H1 (cell line): ENCODE measurements around the gene GRIP1. TPM values are rescaled to one million over a fixed set of nuclear protein-coding genes. Genes with fewer than 3 reads are reported as not detected.

Experiments used
- CTCF ChIA-PET: fragments of 300-600 bp; sonication (Branson Sonifier 250); formaldehyde crosslinking; loops from one replicate; lab custom pipeline; 2021; ENCODE audit not compliant: partially characterized antibody; lab: Charles Lee
- POLR2A ChIA-PET: fragments of 300-600 bp; sonication (Branson Sonifier 250); formaldehyde crosslinking; loops from one replicate; lab custom pipeline; 2021; ENCODE audit warnings: inconsistent platforms; ENCODE audit not compliant: partially characterized antibody; lab: Charles Lee
- DNase-seq, 2 experiments: peaks; one replicate each; pipeline versions ENCODE4 v3.0.0 to v3.0.0-alpha.2; 2010 to 2022; ENCODE audit warnings: low spot score in 2 of 2, low read depth in 1 of 2, mixed read lengths in 1 of 2
- FAIRE-seq: peaks from 2 replicates; lab custom pipeline; 2011; peaks lifted over from hg19 to GRCh38; lab: Jason Lieb, UNC
- H2AFZ ChIP-seq: 2 replicates; pipeline ENCODE4 v1.8.1; 2012; ENCODE audit warnings: low read length, inconsistent platforms
- H2AK5ac ChIP-seq: 2 replicates; pipeline ENCODE4 v1.6.1; 2013; ENCODE audit warnings: low read depth, low read length
- H2BK120ac ChIP-seq: replicated peaks from 2 replicates; pipeline ENCODE3; 2013; ENCODE audit warnings: low read depth, low read length, inconsistent platforms
- H2BK12ac ChIP-seq: 2 replicates; pipeline ENCODE4 v1.6.1; 2013; ENCODE audit warnings: low read depth, low read length
- H2BK15ac ChIP-seq: 2 replicates; pipeline ENCODE4 v1.6.1; 2013; ENCODE audit warnings: low read length
- H2BK20ac ChIP-seq: 2 replicates; pipeline ENCODE4 v1.6.1; 2013; ENCODE audit warnings: low read length
- H2BK5ac ChIP-seq: 2 replicates; pipeline ENCODE4 v1.6.1; 2013; ENCODE audit warnings: low read depth, low read length
- H3K14ac ChIP-seq: 2 replicates; pipeline ENCODE4 v1.6.1; 2013; ENCODE audit warnings: inconsistent platforms; ENCODE audit not compliant: insufficient read length
- H3K18ac ChIP-seq: 2 replicates; pipeline ENCODE4 v1.6.1; 2013; ENCODE audit warnings: low read length; ENCODE audit errors: extremely low read depth
- H3K23ac ChIP-seq: 2 replicates; pipeline ENCODE4 v1.6.1; 2013; ENCODE audit warnings: inconsistent platforms; ENCODE audit not compliant: insufficient read length
- H3K23me2 ChIP-seq: 2 replicates; pipeline ENCODE4 v1.6.1; 2013; ENCODE audit warnings: low read depth, low read length
- H3K27ac ChIP-seq: 2 replicates; pipeline ENCODE4 v1.6.1; 2011; ENCODE audit warnings: low read depth, low read length, inconsistent platforms
- H3K27me3 ChIP-seq, 4 experiments: replicated peaks in 1 of 4; 1 replicate in 1 of 4; 2 replicates in 3 of 4; pipeline versions ENCODE4 v1.6.1 to v1.8.1; 2011 to 2013; ENCODE audit warnings: low read length in 3 of 4, mild to moderate bottlenecking in 3 of 4, inconsistent platforms in 2 of 4, mixed read lengths in 2 of 4, moderate library complexity in 1 of 4; ENCODE audit not compliant: control insufficient read depth in 3 of 4, insufficient read depth in 3 of 4; ENCODE audit errors: extremely low read depth in 1 of 4
- H3K36me3 ChIP-seq, 4 experiments: 2 replicates each; pipeline versions ENCODE4 v1.6.1 to v1.8.1; 2011 to 2013; ENCODE audit warnings: mild to moderate bottlenecking in 4 of 4, low read length in 3 of 4, moderate library complexity in 2 of 4, control low read depth in 1 of 4, inconsistent platforms in 1 of 4; ENCODE audit not compliant: insufficient read depth in 4 of 4, control insufficient read depth in 2 of 4
- H3K4ac ChIP-seq: replicated peaks from 2 replicates; pipeline ENCODE3; 2013; ENCODE audit warnings: low read length, low read depth, mixed read lengths, inconsistent platforms; ENCODE audit not compliant: insufficient read length
- H3K4me1 ChIP-seq, 4 experiments: replicated peaks in 1 of 4; 1 replicate in 1 of 4; 2 replicates in 3 of 4; pipeline versions ENCODE4 v1.6.1 to v1.8.1; 2011 to 2013; ENCODE audit warnings: low read length in 3 of 4, inconsistent platforms in 2 of 4, mixed read lengths in 1 of 4; ENCODE audit not compliant: insufficient read depth in 4 of 4, control insufficient read depth in 3 of 4
- H3K4me2 ChIP-seq, 2 experiments: 2 replicates each; pipeline versions ENCODE4 v1.6.1 to v1.8.1; 2011 to 2013; ENCODE audit warnings: low read depth in 2 of 2, low read length in 2 of 2, control low read depth in 1 of 2, inconsistent platforms in 1 of 2, mild to moderate bottlenecking in 1 of 2; ENCODE audit not compliant: insufficient read depth in 1 of 2
- H3K4me3 ChIP-seq, 4 experiments: fragments of 200-600, 300-600 bp in 1 of 4; sonication (generic), shearing (Covaris generic), sonication (Bioruptor Twin) in 1 of 4; 2 replicates each; pipeline versions ENCODE4 v1.5.1 to v1.8.1; 2011 to 2016; ENCODE audit warnings: low read length in 4 of 4, low read depth in 3 of 4, control low read depth in 2 of 4, inconsistent platforms in 2 of 4, mild to moderate bottlenecking in 2 of 4, mixed read lengths in 1 of 4, moderate library complexity in 1 of 4; ENCODE audit not compliant: insufficient read depth in 2 of 4; ENCODE audit errors: extremely low read depth in 1 of 4
- H3K56ac ChIP-seq: replicated peaks from 2 replicates; pipeline ENCODE3; 2013; ENCODE audit warnings: low read depth, mild to moderate bottlenecking, mixed read lengths, low read length, inconsistent platforms; ENCODE audit not compliant: insufficient read length
- H3K79me1 ChIP-seq: 2 replicates; pipeline ENCODE4 v1.6.1; 2013; ENCODE audit warnings: low read depth, low read length, control low read depth
- H3K79me2 ChIP-seq, 2 experiments: 2 replicates each; pipeline versions ENCODE4 v1.6.1 to v1.8.1; 2012 to 2013; ENCODE audit warnings: low read length in 2 of 2, mild to moderate bottlenecking in 2 of 2, inconsistent platforms in 1 of 2; ENCODE audit not compliant: insufficient read depth in 2 of 2, control insufficient read depth in 1 of 2
- H3K9ac ChIP-seq, 4 experiments: replicated peaks in 1 of 4; 1 replicate in 1 of 4; 2 replicates in 3 of 4; pipeline versions ENCODE4 v1.6.1 to v1.8.1; 2011 to 2013; ENCODE audit warnings: low read depth in 3 of 4, low read length in 3 of 4, control low read depth in 2 of 4, mild to moderate bottlenecking in 2 of 4, moderate library complexity in 2 of 4, inconsistent platforms in 1 of 4; ENCODE audit errors: extremely low read depth in 1 of 4
- H3K9me3 ChIP-seq, 2 experiments: 2 replicates each; pipeline versions ENCODE4 v1.6.1 to v1.8.1; 2012 to 2013; ENCODE audit warnings: mild to moderate bottlenecking in 2 of 2, moderate library complexity in 2 of 2, control low read depth in 1 of 2, inconsistent platforms in 1 of 2, low read depth in 1 of 2, low read length in 1 of 2, mixed read lengths in 1 of 2; ENCODE audit not compliant: insufficient read depth in 2 of 2
- H4K20me1 ChIP-seq, 2 experiments: replicated peaks in 1 of 2; 2 replicates each; pipeline versions ENCODE3 to v1.8.1; 2011 to 2013; ENCODE audit warnings: inconsistent platforms in 2 of 2, low read length in 2 of 2, mild to moderate bottlenecking in 1 of 2; ENCODE audit not compliant: insufficient read depth in 2 of 2, control insufficient read depth in 1 of 2
- H4K5ac ChIP-seq: 2 replicates; pipeline ENCODE4 v1.6.1; 2013; ENCODE audit warnings: low read length, low read depth, mixed read lengths, inconsistent platforms; ENCODE audit not compliant: insufficient read length
- H4K8ac ChIP-seq: 2 replicates; pipeline ENCODE4 v1.8.0; 2013; ENCODE audit warnings: mild to moderate bottlenecking, moderate library complexity, low read length, inconsistent platforms; ENCODE audit not compliant: insufficient read depth; ENCODE audit errors: extremely low read depth
- H4K91ac ChIP-seq: replicated peaks from 2 replicates; pipeline ENCODE3; 2013; ENCODE audit warnings: low read length, mixed read lengths, inconsistent platforms; ENCODE audit not compliant: insufficient read length
- CBX8 ChIP-seq: fragments of 300-800, 300-1000 bp; sonication (generic); IDR thresholded peaks from 2 replicates; pipeline ENCODE4 v1.7.1; 2016; ENCODE audit warnings: low read depth, low read length, borderline replicate concordance
- CEBPB ChIP-seq: IDR thresholded peaks from 2 replicates; pipeline ENCODE4 v1.6.1; 2012; ENCODE audit warnings: low read depth, low read length
- GTF2F1 ChIP-seq: IDR thresholded peaks from 2 replicates; pipeline ENCODE4 v1.6.1; 2012; ENCODE audit warnings: low read depth, low read length, improper control_type of control experiment, borderline replicate concordance
- JUND ChIP-seq: IDR thresholded peaks from 2 replicates; pipeline ENCODE4 v1.6.1; 2011; ENCODE audit warnings: mild to moderate bottlenecking, improper control_type of control experiment, low read length
- NANOG ChIP-seq: IDR thresholded peaks from 2 replicates; pipeline ENCODE4 v1.6.1; 2011; ENCODE audit warnings: low read length, low read depth, mild to moderate bottlenecking, inconsistent platforms; ENCODE audit not compliant: insufficient read depth, poor library complexity, severe bottlenecking
- NRF1 ChIP-seq: IDR thresholded peaks from 2 replicates; pipeline ENCODE4 v1.6.1; 2011; ENCODE audit warnings: mild to moderate bottlenecking, low read depth, low read length, improper control_type of control experiment
- SIX5 ChIP-seq: IDR thresholded peaks from 2 replicates; pipeline ENCODE4 v1.6.1; 2011; ENCODE audit warnings: mild to moderate bottlenecking, low read depth, low read length
- SP1 ChIP-seq: IDR thresholded peaks from 2 replicates; pipeline ENCODE4 v1.6.1; 2011; ENCODE audit warnings: low read depth, low read length
- TEAD4 ChIP-seq: IDR thresholded peaks from 2 replicates; pipeline ENCODE4 v1.6.1; 2012; ENCODE audit warnings: low read depth, low read length, inconsistent platforms, mixed read lengths
- ZNF274 ChIP-seq: IDR thresholded peaks from 2 replicates; pipeline ENCODE4 v1.7.0; 2012; ENCODE audit warnings: low read length, borderline replicate concordance; ENCODE audit errors: extremely low read depth
- WGBS, 2 experiments: shearing (Covaris generic) in 1 of 2; methylation state at CpG; one replicate each; pipeline versions ENCODE4 v1.1.6 to v1.1.7; 2013 to 2015; ENCODE audit warnings: low lambda C conversion rate in 2 of 2, mixed read lengths in 2 of 2, inconsistent platforms in 1 of 2, low coverage in 1 of 2, missing lambda C conversion rate in 1 of 2; ENCODE audit not compliant: insufficient replicate concordance in 2 of 2, insufficient coverage in 1 of 2, insufficient read length in 1 of 2; ENCODE audit errors: extremely low coverage in 1 of 2, missing lambda C conversion rate in 1 of 2; 5-methylcytosine and 5-hydroxymethylcytosine counted together
- polyA plus RNA-seq, 7 experiments: library from polyadenylated mRNA; depleted of rRNA in 3 of 7; stranded (reverse) in 5 of 7; unstranded in 2 of 7; fragments of >200 nt in 5 of 7; fragments of 200-250 nt in 2 of 7; gene quantifications; 1 replicate in 5 of 7; 2 replicates in 1 of 7; 4 replicates in 1 of 7; pipeline versions ENCODE4 v1.2.1 to v1.2.3, GENCODE V29; 2011 to 2013; ENCODE audit warnings: missing spikeins in 2 of 7, mixed read lengths in 2 of 7
- total RNA-seq: library from RNA; stranded (reverse); fragmentation: NEBNext Ultra II Directional; extraction: Animal tissue kit (Norgen Biotek cat#: 25700); gene quantifications from 2 replicates; pipeline ENCODE4 v1.2.1, GENCODE V29; 2021
- TF ChIP-seq, protein P1 (sequence below): IDR thresholded peaks from 2 replicates; pipeline ENCODE4 v1.6.1; 2012; ENCODE audit warnings: inconsistent platforms

The GRIP1 gene
- total and polyA plus RNA-seq, 2 of the 8 experiments (the other 6 are each of a cell fraction or from before 2014, with no cell fraction given): 4.5 to 27.3 TPM

DNA sequence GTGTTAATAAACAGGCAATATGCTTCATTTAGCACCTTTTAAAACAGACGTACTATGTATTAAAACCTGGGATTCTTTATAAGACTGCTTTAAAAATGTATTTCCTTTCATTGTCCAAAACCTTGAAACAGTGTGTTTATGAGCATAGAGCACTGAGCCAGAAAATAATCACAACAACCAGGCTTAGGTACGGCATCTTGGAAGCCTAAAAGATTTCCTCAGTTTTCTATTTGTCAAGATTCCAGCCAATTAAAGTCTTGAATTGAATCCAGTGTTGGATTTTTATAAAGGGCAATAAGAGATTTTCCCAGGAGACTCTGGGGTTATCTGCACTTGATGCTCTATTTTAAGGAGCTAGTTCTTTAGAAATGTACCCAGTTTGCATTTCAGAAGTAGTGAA is 80.3 kb downstream of the GRIP1 start:
- no peaks in the 10 kb centered on the region for H4K20me1 ChIP-seq
- no peak overlapping the region for H4K8ac ChIP-seq
- H3K4ac ChIP-seq: no peak overlapping the region
- H3K18ac ChIP-seq: no peak overlapping the region
- no peak for DNase-seq
- H4K91ac ChIP-seq: no peak overlapping the region
- ChIA-PET POLR2A (no interaction called here), CTCF (no interaction called here)
- no peak overlapping the region for H2AFZ ChIP-seq
- H2BK12ac ChIP-seq: no peak overlapping the region
- H2BK120ac ChIP-seq: no peak overlapping the region
- no peak overlapping the region for H3K27ac ChIP-seq
- no peak overlapping the region for H3K23ac ChIP-seq
- peaks cover 0 to 20% (median 6%) of the 10 kb centered on the region in 4 experiments; a peak in 3 of 7 replicates for H3K4me1 ChIP-seq
- WGBS, 2 experiments: 94% methylated on average over 2 of the region's 2 CpGs; no CpG with 5 or more reads in 1 of the 2 experiments
- no peaks in the 10 kb centered on the region for H3K79me1 ChIP-seq
- no peak overlapping the region for H4K5ac ChIP-seq
- no peaks in the 10 kb centered on the region for H3K23me2 ChIP-seq
- no peaks in the 10 kb centered on the region for H3K36me3 ChIP-seq
- H2BK15ac ChIP-seq: no peak overlapping the region
- FAIRE-seq: no peak
- no peak overlapping the region for H2AK5ac ChIP-seq
- no peak overlapping the region for H3K14ac ChIP-seq
- no peak overlapping the region for H3K4me3 ChIP-seq
- TF ChIP-seq TEAD4 (no peak), NANOG (no peak), NRF1 (no peak), CBX8 (no peak), SP1 (no peak), CEBPB (no peak), GTF2F1 (no peak), SIX5 (no peak), JUND (no peak), ZNF274 (no peak)
- TF ChIP-seq, protein P1, sequence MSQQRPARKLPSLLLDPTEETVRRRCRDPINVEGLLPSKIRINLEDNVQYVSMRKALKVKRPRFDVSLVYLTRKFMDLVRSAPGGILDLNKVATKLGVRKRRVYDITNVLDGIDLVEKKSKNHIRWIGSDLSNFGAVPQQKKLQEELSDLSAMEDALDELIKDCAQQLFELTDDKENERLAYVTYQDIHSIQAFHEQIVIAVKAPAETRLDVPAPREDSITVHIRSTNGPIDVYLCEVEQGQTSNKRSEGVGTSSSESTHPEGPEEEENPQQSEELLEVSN: no peak
- no peak overlapping the region for H2BK20ac ChIP-seq
- H3K4me2 ChIP-seq: no peak overlapping the region
- H3K56ac ChIP-seq: no peak overlapping the region
- H3K79me2 ChIP-seq: no peaks in the 10 kb centered on the region
- no peaks in the 10 kb centered on the region for H3K9me3 ChIP-seq
- H2BK5ac ChIP-seq: no peak overlapping the region
- no peak overlapping the region for H3K9ac ChIP-seq
- H3K27me3 ChIP-seq: no peaks in the 10 kb centered on the region
